Medulla oblongata (tissue), 1 donor: ENCODE data around the gene HOXA1.

ENCODE experiments used
- DNase-seq: peaks from one replicate; pipeline ENCODE4 v3.0.0-alpha.2; 2015; ENCODE audit errors: extremely low spot score

Gene HOXA1

DNA sequence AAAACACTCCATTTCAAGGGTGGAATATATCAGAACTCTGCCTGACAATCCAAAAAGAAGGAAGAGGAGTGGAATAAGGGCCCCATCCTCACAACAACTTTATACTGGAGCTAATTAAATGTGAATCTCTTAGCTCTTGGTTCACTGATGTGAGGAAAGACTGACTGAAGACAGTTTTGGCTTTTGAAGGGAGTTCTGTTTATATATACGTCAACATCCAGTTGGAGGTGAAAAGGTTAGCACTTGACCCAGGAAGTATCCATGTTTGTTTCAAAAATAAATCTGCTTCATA, 3.0 kb downstream of the HOXA1 start:
- DNase-seq = no peak

DNA sequence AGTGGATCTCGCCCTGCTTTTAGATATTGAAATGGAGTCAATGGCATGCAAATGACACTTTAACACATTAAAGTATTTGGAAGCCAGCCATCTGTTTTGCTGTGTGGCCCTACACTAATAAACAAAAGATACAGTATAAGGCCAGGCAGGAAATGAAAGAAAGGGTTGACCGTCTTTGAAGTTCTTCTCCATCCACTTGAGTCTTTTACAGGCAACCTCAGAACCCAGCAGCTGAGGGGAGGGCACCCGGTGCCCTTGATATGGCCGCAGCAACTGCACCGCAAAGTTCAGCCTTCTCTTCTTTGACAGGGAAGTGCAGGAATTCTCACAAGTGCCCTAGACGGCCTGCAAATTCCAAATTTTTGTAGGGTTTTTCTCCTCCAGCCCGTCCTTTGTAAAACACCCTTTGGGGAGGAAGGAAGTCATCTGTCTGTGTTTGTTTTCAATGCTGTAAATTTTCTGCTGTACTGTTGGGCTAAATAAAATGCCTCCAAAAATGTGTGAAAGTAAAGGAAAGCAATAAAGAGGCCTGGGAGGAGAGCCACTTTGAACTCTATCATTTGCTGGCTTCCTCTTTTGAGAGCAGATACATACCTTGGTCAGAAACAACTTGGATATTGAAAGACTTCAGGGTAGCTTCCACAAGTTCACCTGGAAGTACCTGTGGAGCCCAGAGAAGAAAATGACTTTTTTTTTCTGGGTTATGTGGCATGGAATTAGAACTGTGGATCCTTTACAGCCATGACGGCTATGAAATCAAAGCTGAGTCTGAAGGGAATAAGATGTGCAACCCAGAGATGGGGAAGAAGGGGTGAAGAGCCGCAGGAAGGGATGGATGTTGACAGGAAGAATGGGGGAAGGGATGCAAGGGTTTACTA, 3.6 kb downstream of the HOXA1 start:
- no peak for DNase-seq

DNA sequence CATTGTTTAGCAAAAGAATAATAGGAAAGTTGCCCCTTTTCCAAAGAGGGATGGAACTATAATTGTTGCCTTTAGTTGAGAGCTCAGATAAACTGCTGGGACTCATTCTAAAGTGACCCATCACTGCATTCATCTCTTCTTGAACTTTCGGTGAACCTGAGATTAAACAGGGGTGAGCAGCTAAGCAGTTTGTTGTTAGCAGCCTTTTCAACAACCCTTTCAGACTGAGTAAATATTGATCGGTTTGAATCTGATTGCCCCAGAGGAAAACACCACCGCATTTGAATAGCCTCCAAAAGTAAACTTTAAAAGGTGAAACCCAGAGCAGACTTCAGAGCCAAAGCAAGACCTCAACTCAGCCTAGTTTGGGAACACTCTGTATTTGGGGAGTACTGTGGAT, 4.7 kb downstream of the HOXA1 start:
- no peak for DNase-seq

DNA sequence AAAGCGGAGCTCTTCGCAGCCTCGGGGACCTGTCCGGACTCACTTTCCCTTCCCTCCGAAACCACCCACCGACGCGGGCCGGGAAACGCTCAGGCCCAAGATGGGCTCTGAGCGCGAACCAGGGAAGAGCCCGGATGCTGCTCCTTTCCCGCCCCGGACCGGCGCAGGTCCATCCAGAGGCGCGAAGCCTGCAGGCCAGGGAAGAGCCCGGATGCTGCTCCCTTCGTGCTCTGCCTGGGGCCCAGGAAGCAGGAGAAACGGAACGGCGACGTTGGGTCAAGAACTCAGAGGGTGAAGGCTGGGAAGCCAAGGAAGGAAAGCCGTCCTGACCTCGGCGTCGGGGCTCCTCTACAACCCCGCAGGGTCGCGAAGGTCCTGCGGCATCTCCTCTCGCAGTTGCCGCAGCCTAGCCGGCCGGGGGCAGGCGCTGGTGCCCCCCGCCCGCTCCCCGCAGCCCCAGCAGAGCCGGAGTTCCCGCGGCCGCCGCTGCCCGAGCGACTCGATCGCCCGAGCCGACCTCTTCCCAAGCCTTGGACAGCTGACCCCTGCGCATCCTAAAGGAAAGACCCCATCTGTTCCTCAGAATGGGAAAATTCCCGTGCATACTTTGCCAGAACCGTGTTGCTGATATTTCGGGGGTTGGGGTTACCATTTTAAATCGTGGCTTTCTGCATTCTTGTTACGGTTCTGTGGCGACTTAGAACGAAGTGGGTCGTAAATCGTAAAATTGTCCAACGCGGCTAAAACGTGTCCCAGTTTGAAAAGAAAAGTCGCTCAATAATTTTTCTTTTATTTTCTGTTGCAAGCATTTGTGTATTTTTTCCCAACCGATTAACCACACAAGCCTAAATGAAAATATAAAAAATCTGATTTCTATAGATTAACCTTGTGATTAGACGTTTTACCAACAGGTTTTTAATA, 7.5 kb downstream of the HOXA1 start:
- no peak for DNase-seq

DNA sequence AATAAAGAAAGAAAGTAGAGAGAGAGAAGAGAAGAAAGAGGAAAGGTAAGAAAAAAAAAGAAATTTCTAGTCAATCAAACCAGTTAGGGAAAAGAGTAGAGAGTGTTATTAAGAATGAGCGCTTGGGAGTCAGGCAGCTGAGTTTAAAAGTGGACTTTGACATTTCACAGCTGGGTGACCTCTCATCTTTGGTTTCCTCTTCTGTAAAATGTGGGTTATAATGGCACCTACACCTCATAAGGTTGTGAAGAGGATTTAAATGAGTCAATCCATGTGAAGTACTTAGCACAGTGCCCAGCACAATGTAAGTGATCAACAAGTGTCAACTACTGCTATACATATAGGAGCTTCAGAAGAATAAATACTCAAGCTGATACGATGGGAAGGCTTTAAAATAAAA, 12.2 kb downstream of the HOXA1 start:
- DNase-seq = no peak

DNA sequence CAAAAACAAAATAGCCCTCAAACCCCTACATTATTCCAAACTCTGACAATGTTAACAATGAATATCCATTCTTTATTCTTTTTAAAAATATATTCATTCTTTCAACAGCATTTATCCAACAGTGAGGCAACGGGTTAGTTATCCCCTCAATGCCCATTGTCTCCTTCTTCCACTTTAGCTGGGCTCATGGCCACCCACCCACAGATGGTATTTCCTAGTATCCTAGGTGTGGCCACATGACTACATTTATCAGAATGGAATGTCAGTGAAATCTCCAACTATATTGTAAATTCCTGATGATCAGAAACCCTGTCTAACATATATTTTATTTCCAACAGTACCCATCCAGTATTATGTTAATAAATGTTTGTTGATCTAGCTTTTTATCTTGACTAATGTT, 13.6 kb downstream of the HOXA1 start:
- DNase-seq = no peak

DNA sequence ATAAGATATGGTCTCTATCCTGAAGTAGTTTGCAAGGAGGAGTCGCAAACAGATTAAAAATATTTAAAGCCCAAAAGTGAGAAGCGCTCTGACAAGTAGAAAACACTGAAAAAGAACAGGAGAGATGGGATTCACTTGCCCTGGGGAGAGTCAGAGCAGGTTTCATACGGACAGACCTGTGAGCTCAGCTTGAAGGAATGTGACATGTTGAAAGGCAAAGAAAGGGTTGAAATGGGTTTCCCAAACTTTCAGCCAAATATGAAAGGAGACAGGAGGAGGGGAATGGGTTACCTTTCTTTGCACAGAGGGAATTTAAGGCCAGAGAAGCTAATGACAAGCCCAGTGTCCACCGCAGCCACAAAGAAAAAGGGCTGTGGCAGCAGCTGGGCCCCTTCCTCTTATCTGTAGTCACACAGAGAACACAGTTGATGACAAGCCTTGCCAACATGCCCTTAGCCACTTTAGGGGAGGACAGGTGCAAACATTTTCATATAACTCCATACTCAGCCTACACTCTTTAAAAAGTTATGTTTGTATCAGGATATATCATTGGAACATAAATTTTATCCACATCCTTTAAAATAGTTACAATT, 14.9 kb downstream of the HOXA1 start:
- no peak for DNase-seq

DNA sequence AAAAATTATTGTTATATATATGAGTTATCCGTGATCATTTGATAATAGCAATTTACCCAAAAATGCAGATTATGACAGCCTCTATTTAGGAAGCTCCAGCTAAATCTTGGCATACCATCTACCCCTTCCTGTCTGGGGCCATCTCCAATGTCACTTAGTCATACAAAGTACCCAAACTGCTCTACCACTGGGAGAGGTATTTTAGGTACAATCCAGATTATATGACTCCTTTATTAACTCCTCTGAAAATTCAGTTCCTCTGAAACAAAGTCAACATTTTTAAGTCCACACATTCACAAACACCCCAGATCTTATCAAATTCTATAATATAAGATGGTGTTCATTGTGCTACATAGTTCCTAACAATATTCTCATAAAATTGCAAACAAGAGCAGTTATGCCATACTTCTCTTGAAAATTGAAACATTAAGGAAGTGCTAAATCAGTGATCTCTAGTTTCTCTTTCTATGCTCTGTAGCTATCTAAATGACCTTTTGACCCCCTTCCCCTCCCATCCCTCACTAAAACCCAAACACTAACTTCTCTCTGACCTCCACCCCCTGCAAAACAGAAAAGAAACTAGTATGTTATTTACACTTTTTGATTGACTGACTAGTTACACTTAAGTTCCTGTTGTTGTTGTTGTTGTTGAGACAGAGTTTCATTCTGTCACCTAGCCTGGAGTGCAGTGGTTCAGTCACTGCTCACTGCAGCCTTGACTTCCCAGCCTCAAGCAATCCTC, 16.4 kb downstream of the HOXA1 start:
- no peak for DNase-seq

DNA sequence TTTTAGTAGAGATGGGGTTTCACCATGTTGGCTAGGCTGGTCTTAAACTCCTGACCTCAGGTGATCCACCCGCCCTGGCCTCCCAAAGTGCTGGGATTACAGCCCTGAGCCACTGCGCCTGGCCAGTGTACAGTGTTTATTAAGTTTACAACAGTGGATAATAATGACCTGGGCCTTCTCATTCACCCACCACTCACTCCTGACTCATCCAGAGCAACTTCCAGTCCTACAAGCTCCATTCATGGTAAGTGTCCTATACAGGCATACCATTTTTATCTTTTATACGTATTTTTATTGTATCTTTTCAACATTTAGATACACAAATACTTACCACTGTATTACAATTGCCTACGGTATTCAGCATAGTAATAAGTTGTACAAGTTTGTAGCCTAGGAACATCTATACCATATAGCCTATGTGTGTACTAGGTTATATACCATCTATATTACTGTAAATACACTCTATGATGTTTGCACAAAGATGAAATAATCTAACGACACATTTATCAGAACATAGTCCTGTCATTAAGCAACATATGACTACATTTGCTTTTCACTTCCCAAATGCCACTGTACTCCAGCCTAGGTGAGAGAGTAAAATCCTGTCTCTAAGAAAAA, 17.1 kb downstream of the HOXA1 start:
- DNase-seq = no peak

DNA sequence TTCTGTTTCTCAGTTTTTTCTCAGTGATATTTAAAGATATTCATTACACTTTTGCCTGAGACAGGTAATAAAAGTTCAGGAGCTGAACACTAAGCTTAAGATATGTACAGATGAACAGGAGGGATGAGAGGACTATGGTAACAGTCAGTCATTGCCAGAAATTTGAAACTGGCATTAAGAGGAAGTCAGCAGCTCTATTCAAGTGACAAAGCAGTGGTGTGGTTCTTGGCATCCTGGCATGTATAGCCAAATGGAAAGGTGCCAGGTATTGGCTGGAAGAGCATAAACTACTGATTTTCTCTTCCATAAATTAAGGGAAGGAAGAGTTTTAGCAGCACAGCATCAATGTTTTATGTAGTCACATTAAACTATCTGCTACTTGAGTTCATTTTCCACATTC, 22.7 kb downstream of the HOXA1 start:
- DNase-seq = peak; percentile 51

DNA sequence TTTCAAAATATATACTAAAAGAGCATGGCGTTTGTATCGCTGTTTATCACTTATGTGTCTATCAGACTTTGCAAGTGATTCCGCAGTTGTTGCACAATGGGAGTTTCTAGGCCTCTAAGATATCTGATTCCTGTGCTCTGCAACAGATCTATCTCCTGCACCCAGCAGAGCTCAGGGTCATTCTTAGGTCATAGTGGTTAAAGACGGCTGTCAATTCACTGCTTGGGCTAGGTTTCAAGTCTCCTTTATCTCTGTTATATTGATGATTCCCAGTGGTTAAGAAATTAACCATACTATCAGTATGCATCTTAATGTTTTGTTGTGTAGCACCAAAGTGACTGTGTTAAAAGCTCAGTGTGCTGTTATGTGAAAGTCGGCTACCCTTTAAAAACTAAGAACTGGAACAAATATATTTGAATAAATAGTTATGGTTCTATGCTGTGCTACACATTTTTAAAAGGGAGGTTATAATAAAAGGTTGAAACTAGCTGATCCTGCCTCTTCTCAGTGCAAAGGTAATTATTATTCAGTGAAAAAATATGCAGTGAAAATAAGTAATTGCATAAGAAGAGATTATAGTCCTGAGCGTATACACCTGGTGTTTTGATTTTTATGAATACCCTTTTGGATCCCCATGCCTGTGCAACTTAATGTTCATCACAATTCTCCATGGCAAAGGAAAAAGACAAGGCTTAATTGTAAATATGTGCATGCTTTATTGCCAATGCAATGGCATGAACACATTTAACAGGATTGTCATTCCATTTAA, 24.0 kb downstream of the HOXA1 start:
- no peak for DNase-seq

DNA sequence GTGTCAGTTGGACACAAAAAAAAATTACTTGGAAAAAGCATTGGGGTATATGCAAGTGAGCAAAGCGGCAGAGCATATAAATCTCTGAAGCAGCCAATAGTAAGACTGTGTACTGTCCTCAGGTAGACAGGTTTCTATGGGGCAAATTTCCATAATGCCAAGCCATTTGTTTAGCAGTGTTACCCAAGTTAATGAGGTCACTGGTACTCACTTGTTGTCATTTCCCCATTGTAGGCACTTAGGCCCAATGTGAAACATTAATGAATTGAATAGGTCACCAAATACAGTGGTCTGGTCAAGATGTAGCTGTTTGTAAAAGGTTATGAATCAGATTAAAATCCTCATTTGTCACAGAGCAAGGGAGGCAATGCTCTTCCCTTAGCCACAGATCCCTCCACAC, 27.5 kb downstream of the HOXA1 start:
- DNase-seq = no peak

DNA sequence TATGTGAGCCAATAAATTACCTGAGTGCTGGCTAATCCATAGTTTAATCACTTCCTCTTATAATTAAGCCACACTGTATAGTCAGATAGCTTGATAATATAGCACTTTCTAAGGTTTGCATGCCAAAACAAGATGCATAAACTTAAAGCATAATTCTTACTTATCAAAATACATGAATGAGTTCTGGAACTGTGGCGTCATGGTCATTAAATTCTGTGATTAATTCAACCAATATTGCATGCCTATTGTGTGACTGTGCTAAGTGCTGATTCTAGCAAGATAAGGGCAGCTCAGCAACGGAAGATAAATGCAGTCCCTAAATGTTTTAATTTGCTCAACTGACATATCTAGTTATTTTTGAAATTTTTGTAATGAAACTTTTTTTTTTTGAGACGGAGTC, 29.7 kb downstream of the HOXA1 start:
- DNase-seq = no peak

DNA sequence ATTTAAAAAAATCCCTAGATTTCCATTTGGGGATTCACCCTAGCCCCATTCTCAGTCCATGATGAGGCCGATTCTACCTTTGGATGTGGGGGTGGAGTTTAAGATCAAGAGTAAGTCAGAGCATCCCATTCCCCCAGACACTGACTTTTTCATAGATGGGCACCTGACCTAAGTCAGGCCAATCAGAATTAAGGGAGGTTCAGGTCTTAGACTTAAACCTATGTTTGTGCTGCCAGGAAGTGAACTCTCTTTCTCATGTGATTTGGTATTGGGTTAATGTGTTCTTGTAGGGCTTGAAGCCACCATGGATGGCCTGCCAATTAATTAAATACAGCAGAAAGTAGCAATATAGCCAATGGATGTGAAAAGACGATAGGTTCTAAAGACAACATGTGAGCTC, 30.1 kb downstream of the HOXA1 start:
- DNase-seq = no peak

DNA sequence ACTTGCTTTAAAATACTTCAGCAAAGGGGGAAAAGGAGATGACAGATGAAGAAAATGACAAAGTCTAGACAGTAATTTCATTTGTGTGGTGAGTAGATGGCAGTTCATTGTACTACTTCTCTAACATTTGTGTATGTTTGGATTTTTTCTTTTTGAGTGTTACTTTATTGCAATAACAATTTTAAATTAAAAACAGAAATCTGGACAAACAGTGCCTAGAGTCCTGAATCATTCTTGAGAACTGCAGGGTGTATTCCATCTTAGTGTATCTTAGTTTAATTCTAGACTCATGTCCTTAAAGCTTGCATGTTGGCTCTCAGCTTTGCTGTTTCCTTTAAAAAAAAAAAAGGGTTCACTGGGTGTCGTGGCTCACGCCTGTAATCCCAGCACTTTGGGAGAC, 31.1 kb downstream of the HOXA1 start:
- no peak for DNase-seq

DNA sequence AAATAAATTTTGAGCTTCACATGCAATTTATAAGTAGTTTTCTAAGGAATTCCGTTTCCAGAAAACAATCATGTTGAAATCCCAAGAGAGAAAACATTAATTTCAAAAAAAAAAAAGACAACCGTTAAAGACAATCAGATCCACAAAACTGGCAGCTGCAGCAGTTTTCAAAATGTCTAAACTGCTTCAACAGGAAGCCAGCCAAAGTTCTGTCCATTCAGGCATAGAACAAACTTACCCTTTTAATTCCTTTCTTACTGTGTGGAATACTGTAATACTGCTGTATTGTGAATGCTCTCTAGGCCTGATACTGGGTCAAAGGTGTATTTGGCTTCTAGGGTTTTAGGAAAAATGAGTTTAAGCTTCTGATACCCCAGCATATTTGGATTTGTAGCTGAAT, 31.6 kb downstream of the HOXA1 start:
- DNase-seq = peak; percentile 55

DNA sequence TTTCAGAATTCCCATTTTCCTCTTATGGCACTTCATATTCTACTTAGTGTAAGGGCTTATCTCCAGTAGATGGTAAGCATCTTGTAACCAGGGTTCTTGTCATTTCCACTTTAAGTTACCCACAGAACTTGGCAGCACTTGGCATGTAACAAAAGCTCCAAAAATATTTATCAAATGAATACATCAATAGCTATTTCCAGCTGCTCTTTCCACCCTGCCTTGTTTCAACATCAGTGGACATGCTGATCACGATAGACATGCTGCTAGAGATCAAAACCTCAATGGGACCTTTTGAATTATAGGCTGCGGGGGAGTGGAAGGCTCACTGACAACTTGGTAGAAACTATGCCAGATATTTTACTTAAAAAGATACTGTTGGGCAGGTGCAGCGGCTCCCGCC, 32.9 kb downstream of the HOXA1 start:
- no peak for DNase-seq

DNA sequence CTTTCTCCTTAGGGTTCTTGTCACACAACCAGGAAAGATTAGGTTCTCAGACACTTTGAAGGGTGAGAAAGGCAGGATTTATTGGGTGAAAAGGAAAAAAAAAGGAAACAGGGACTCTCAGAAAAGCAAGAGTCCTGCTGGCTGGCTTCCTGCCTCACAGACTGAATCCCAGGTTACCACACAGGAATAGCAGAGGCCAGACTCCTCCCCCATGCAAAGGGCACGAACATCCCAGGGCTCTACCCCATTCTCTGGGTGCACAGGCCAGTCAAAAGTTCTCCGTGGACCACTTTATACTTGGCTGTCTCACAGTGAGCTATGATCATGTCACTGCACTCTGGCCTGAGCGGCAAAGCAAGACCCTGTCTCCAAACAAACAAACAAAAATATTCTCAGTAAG, 42.6 kb downstream of the HOXA1 start:
- no peak for DNase-seq

DNA sequence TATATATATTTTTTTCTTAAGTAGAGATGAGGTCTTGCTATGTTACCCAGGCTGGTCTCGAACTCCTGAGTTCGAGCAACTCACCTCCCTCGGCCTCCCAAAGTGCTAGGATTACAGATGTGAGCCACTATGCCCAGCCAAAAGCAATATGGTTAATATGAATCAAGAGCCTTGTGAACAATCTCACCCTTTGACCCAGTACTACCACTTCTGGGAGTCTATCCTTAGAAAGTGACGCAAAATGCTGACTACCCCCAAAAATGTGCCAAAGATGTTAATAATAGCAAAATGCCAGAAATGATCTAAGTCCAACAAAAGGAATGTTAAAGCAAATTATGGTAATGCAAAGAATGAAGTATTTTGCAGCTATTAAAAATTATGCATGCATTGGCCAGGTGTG, 44.3 kb downstream of the HOXA1 start:
- no peak for DNase-seq

DNA sequence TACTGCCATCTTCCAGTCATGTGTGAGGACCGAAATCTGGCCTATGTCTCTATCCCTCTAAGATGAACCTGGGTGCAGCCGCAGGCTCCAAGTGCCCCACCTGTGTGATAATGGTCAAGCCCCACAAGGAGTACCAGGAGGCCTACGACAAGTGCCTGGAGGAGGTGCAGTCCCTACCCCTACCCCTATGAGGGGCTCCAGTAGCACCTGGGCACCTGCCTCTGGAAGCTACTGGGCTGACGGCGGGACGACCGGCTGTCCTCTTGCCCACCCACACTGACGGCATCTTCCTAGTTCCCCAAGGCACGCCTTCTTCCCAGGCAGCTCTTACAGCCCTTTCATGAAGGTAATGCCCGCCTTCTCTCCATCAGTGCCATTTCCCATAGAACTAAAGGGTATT, 47.4 kb downstream of the HOXA1 start:
- no peak for DNase-seq
